ENCODE measurements around the gene PTER.

The PTER gene

DNA sequence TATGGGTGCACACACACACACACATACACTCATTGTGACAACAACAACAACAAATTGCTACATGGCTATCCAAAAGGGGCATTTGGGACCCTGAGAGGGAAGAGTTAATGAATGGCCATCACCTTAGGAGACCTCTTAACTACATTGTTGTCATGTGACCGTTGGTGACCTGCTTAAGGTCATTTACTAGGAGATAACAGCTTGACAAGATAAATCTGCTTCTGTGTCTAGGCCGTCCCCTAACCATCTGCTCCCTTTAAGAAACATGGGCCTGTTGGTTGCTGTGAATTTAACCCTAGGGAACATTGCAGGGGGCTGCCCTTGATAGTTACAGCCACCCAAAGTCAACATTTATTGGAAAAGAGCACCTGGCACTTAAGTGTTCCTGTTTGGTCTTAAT is 55.1 kb downstream of the PTER start:
- TF ChIP-seq EZH2 (IDR thresholded peaks at IDR 0.05; ENCODE audit: borderline replicate concordance, low read length): no peak
- TF ChIP-seq, protein P1, sequence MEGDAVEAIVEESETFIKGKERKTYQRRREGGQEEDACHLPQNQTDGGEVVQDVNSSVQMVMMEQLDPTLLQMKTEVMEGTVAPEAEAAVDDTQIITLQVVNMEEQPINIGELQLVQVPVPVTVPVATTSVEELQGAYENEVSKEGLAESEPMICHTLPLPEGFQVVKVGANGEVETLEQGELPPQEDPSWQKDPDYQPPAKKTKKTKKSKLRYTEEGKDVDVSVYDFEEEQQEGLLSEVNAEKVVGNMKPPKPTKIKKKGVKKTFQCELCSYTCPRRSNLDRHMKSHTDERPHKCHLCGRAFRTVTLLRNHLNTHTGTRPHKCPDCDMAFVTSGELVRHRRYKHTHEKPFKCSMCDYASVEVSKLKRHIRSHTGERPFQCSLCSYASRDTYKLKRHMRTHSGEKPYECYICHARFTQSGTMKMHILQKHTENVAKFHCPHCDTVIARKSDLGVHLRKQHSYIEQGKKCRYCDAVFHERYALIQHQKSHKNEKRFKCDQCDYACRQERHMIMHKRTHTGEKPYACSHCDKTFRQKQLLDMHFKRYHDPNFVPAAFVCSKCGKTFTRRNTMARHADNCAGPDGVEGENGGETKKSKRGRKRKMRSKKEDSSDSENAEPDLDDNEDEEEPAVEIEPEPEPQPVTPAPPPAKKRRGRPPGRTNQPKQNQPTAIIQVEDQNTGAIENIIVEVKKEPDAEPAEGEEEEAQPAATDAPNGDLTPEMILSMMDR (IDR thresholded peaks at IDR 0.05; ENCODE audit: low read length): no peak
- Histone ChIP-seq H3K9ac (ENCODE audit: low read length) (no peak overlapping the region), H3K4me1 (ENCODE audit: insufficient read depth, low read length, severe bottlenecking) (no peaks in the 10 kb centered on the region), H3K9me3 (ENCODE audit: low read length) (no peaks in the 10 kb centered on the region), H3K36me3 (ENCODE audit: insufficient read depth, low read length) (peaks cover 16% of the 10 kb centered on the region; the same call in 1 of the 2 replicates), H3K4me2 (ENCODE audit: low read length) (no peak overlapping the region), H3K4me3 (ENCODE audit: low read depth, low read length, poor library complexity, severe bottlenecking) (no peak overlapping the region), H4K20me1 (ENCODE audit: insufficient read depth, low read length) (no peaks in the 10 kb centered on the region), H2AFZ (ENCODE audit: low read length) (no peak overlapping the region), H3K27ac (ENCODE audit: low read depth, low read length, poor library complexity, severe bottlenecking) (no peak overlapping the region), H3K9me2 (ENCODE audit: low read depth, low read length) (no peaks in the 10 kb centered on the region), H3K79me2 (ENCODE audit: insufficient read depth, low read length) (no peaks in the 10 kb centered on the region), H3K27me3 (ENCODE audit: insufficient read depth, low read length) (no peaks in the 10 kb centered on the region), H3F3A (ENCODE audit: insufficient read depth, low read length) (no peaks in the 10 kb centered on the region)

DNA sequence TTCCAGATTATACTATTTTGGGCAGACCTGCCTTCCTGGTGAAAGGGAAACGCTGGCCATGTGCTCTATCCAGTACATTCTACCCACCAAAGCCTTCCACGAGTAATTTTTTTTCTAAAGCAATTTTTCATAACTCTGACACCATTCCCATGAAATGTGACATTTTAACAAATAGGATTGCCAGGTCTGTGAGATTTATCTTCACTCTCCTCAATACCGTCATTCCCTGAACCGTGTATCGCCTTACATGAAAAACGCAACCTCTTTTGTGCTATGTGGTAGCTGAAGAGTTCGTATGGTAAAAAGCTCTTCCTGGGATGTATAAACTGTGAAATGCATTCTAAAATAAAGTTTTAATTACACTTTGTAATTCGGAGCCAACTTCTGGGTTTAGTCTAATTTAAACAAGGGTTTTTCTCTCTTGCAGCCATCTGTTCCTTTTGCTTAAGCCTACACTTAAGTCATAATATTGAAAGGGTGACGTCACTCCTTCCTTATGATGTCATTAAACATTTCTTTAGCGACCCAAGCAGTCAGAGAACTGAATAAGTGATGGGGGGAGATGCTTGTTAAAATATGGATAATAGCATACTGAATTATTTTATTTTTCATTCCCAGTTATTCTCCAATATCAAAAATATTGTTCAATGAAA is 57.2 kb downstream of the PTER start:
- Histone ChIP-seq H3K4me1 (ENCODE audit: insufficient read depth, low read length, severe bottlenecking) (no peaks in the 10 kb centered on the region), H3K36me3 (ENCODE audit: insufficient read depth, low read length) (peaks cover 11% of the 10 kb centered on the region; the same call in 1 of the 2 replicates), H3K9me3 (ENCODE audit: low read length) (no peaks in the 10 kb centered on the region), H3F3A (ENCODE audit: insufficient read depth, low read length) (no peaks in the 10 kb centered on the region), H3K27ac (ENCODE audit: low read depth, low read length, poor library complexity, severe bottlenecking) (no peak overlapping the region), H3K4me2 (ENCODE audit: low read length) (no peak overlapping the region), H3K9me2 (ENCODE audit: low read depth, low read length) (no peaks in the 10 kb centered on the region), H3K79me2 (ENCODE audit: insufficient read depth, low read length) (no peaks in the 10 kb centered on the region), H3K27me3 (ENCODE audit: insufficient read depth, low read length) (no peaks in the 10 kb centered on the region), H3K4me3 (ENCODE audit: low read depth, low read length, poor library complexity, severe bottlenecking) (no peak overlapping the region), H3K9ac (ENCODE audit: low read length) (no peak overlapping the region), H4K20me1 (ENCODE audit: insufficient read depth, low read length) (no peaks in the 10 kb centered on the region), H2AFZ (ENCODE audit: low read length) (no peak overlapping the region)
- TF ChIP-seq EZH2 (IDR thresholded peaks at IDR 0.05; ENCODE audit: borderline replicate concordance, low read length): no peak
- TF ChIP-seq, protein P1 (IDR thresholded peaks at IDR 0.05; ENCODE audit: low read length): no peak

DNA sequence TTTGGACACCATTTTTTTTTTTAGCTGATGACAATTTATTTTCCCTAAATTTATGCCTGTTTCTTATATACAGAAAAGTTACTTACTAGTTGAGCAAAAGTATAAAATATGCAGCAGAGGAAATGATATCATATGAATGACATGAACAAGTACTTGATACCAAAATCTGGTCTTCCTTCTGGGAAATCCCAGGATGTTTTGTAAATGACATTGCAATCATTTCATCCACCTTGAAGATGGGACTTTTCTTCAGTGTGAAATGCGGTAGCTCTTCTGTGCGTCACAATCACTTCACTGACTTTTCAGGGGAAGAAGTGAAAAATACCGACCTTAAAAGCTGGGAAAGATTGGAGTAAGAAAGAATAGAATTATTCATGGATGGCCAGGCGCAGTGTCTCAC is 61.1 kb downstream of the PTER start:
- no peaks in the 10 kb centered on the region for H3F3A ChIP-seq (ENCODE audit: insufficient read depth, low read length)
- TF ChIP-seq, protein P1 (IDR thresholded peaks at IDR 0.05; ENCODE audit: low read length): no peak
- TF ChIP-seq EZH2 (IDR thresholded peaks at IDR 0.05; ENCODE audit: borderline replicate concordance, low read length): no peak
- H3K27me3 ChIP-seq (ENCODE audit: insufficient read depth, low read length): no peaks in the 10 kb centered on the region
- H3K4me3 ChIP-seq (ENCODE audit: low read depth, low read length, poor library complexity, severe bottlenecking): no peak overlapping the region
- no peaks in the 10 kb centered on the region for H3K36me3 ChIP-seq (ENCODE audit: insufficient read depth, low read length)
- no peaks in the 10 kb centered on the region for H3K9me2 ChIP-seq (ENCODE audit: low read depth, low read length)
- no peak overlapping the region for H2AFZ ChIP-seq (ENCODE audit: low read length)
- H3K9me3 ChIP-seq (ENCODE audit: low read length): no peaks in the 10 kb centered on the region
- H3K4me1 ChIP-seq (ENCODE audit: insufficient read depth, low read length, severe bottlenecking): no peaks in the 10 kb centered on the region
- no peak overlapping the region for H3K9ac ChIP-seq (ENCODE audit: low read length)
- H3K79me2 ChIP-seq (ENCODE audit: insufficient read depth, low read length): no peaks in the 10 kb centered on the region
- H3K27ac ChIP-seq (ENCODE audit: low read depth, low read length, poor library complexity, severe bottlenecking): no peak overlapping the region
- H4K20me1 ChIP-seq (ENCODE audit: insufficient read depth, low read length): no peaks in the 10 kb centered on the region
- no peak overlapping the region for H3K4me2 ChIP-seq (ENCODE audit: low read length)
